Osteocyte (in vitro differentiated cells): Measurements from ENCODE around the gene LIPT2. TPM values are rescaled to one million over a fixed set of nuclear protein-coding genes. Genes with fewer than 3 reads are reported as not detected.
"Not testable (repeated sequence)": the region's sequence is repeated elsewhere in the genome, so short reads cannot be mapped to it uniquely, and the experiment has no call there.

ENCODE experiments used
- DNase-seq: peaks from one replicate; pipeline ENCODE4 v3.0.0; 2021; ENCODE audit warnings: mixed read lengths; ENCODE audit not compliant: unreplicated experiment; ENCODE audit errors: extremely low spot score
- H3K27ac Mint-ChIP-seq: one replicate; pipeline ENCODE4 v1.8.0; 2021; ENCODE audit warnings: mild to moderate bottlenecking, mixed read lengths; ENCODE audit not compliant: unreplicated experiment
- H3K27me3 Mint-ChIP-seq: one replicate; pipeline ENCODE4 v1.8.0; 2021; ENCODE audit warnings: mixed read lengths; ENCODE audit not compliant: unreplicated experiment
- H3K36me3 Mint-ChIP-seq: one replicate; pipeline ENCODE4 v1.8.0; 2021; ENCODE audit warnings: mixed read lengths; ENCODE audit not compliant: unreplicated experiment
- H3K4me1 Mint-ChIP-seq: one replicate; pipeline ENCODE4 v1.8.0; 2021; ENCODE audit warnings: mixed read lengths; ENCODE audit not compliant: unreplicated experiment
- H3K4me3 Mint-ChIP-seq: one replicate; pipeline ENCODE4 v1.8.0; 2021; ENCODE audit warnings: mild to moderate bottlenecking, moderate library complexity, mixed read lengths; ENCODE audit not compliant: unreplicated experiment
- H3K9me3 Mint-ChIP-seq: one replicate; pipeline ENCODE4 v1.8.0; 2021; ENCODE audit warnings: mixed read lengths; ENCODE audit not compliant: unreplicated experiment
- CTCF ChIP-seq: fragments of 200-600 bp; sonication (generic); IDR thresholded peaks from 2 replicates; pipeline ENCODE4 v1.5.0; 2021; ENCODE audit warnings: antibody characterized with exemption, mild to moderate bottlenecking, moderate library complexity
- total RNA-seq: library from RNA; stranded (reverse); gene quantifications from 2 replicates; pipeline ENCODE4 v1.2.1, GENCODE V29; 2021

LIPT2 gene
- total RNA-seq, 1 donor from 2014 or later: 1.6 TPM

GRCh38 chr11:74522776-74523175 lies 29.3 kb upstream of the LIPT2 start:
- peaks cover 41% of the 10 kb centered on the region for H3K27me3 Mint-ChIP-seq

GRCh38 chr11:74521666-74522252 lies 28.2 kb upstream of the LIPT2 start:
- Mint-ChIP-seq H3K9me3 (peaks cover 9% of the 10 kb centered on the region), H3K27ac (no peak overlapping the region), H3K4me3 (no peak overlapping the region), H3K36me3 (no peaks in the 10 kb centered on the region), H3K27me3 (peaks cover 49% of the 10 kb centered on the region), H3K4me1 (no peaks in the 10 kb centered on the region)
- no peak for TF ChIP-seq CTCF
- DNase-seq: no peak

More at GRCh38 chr11:74522776-74523175, 29.3 kb upstream of the LIPT2 start:
- no peak for DNase-seq
- Mint-ChIP-seq H3K9me3 (no peaks in the 10 kb centered on the region), H3K27ac (no peak overlapping the region), H3K4me3 (no peak overlapping the region), H3K36me3 (no peaks in the 10 kb centered on the region), H3K4me1 (no peaks in the 10 kb centered on the region)
- no peak for TF ChIP-seq CTCF

GRCh38 chr11:74520927-74521665 lies 27.6 kb upstream of the LIPT2 start:
- TF ChIP-seq CTCF: no peak
- H3K9me3 Mint-ChIP-seq: peaks cover 9% of the 10 kb centered on the region
- no peak for DNase-seq
- H3K27ac Mint-ChIP-seq: no peak overlapping the region
- H3K36me3 Mint-ChIP-seq: no peaks in the 10 kb centered on the region
- H3K27me3 Mint-ChIP-seq: peaks cover 55% of the 10 kb centered on the region
- no peak overlapping the region for H3K4me3 Mint-ChIP-seq
- H3K4me1 Mint-ChIP-seq: no peaks in the 10 kb centered on the region

GRCh38 chr11:74520316-74520715 lies 26.8 kb upstream of the LIPT2 start:
- H3K4me3 Mint-ChIP-seq: no peak overlapping the region
- no peak for DNase-seq
- no peak overlapping the region for H3K27ac Mint-ChIP-seq
- peaks cover 9% of the 10 kb centered on the region for H3K9me3 Mint-ChIP-seq
- peaks cover 1% of the 10 kb centered on the region for H3K36me3 Mint-ChIP-seq
- no peak for TF ChIP-seq CTCF
- H3K4me1 Mint-ChIP-seq: no peaks in the 10 kb centered on the region
- peaks cover 57% of the 10 kb centered on the region for H3K27me3 Mint-ChIP-seq

- peaks cover 3% of the 10 kb centered on the region for H3K36me3 Mint-ChIP-seq
- no peaks in the 10 kb centered on the region for H3K4me1 Mint-ChIP-seq
- H3K27me3 Mint-ChIP-seq: peaks cover 57% of the 10 kb centered on the region
- no peak for TF ChIP-seq CTCF
- H3K9me3 Mint-ChIP-seq: peaks cover 9% of the 10 kb centered on the region
- H3K27ac Mint-ChIP-seq: no peak overlapping the region
- H3K4me3 Mint-ChIP-seq: no peak overlapping the region
- DNase-seq: no peak
Measured at GRCh38 chr11:74519710-74520109, 26.2 kb upstream of the LIPT2 start.

- H3K36me3 Mint-ChIP-seq, H3K4me1 Mint-ChIP-seq, H3K4me3 Mint-ChIP-seq, H3K27ac Mint-ChIP-seq, DNase-seq: not testable (repeated sequence)
- peaks cover 13% of the 10 kb centered on the region for H3K9me3 Mint-ChIP-seq
- H3K27me3 Mint-ChIP-seq: peaks cover 67% of the 10 kb centered on the region
Measured at GRCh38 chr11:74517592-74517991, 24.1 kb upstream of the LIPT2 start.
